Cardiac fibroblast (primary cell): ENCODE data around the gene PTMS.

Experiments used
- DNase-seq, 2 donors: peaks; one replicate each; pipeline versions ENCODE4 v3.0.0 to v3.0.0-alpha.2; 2010; ENCODE audit warnings: low read depth in 2 of 2
- H3K4me3 ChIP-seq, 2 donors: replicated peaks in 1 of 2; 1 replicate in 1 of 2; 2 replicates in 1 of 2; pipeline ENCODE4 v1.5.1; 2011; ENCODE audit warnings: low read depth in 2 of 2, low read length in 2 of 2, mild to moderate bottlenecking in 2 of 2, moderate library complexity in 1 of 2
- CTCF ChIP-seq: IDR thresholded peaks from one replicate; pipeline ENCODE4 v1.5.1; 2011; ENCODE audit warnings: low read depth, mild to moderate bottlenecking, low read length, inconsistent platforms

The PTMS gene

DNA sequence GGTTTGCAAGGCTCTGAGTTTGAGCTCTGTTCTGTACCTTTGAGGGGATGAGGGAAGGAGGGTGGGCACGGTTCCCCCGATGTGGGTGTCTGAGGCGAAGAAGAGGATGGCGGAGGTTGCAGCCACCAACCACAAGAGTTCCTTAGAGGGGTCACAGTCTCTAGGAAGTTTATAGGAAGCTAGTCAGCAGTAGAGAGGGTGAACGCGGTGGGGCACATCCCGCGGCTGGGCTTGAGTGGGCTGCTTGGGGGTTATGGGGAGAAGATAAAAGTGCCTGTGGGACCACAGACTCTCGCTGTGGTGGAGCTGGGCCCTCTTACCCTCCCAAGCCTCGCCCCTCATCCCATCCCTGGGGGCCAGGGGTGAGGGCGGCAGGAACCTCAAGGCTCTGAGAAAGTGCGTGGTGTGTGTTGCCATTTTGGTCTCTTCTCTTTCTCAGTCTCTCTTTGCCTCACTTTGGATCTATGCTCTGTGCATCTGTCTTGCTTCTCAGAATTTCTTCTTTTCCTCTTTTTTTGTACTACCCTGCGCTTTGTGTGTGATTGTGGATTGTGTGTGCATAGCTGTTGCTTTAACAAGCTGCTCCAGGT is 25.9 kb downstream of the PTMS start:
- no peak overlapping the region for H3K4me3 ChIP-seq
- DNase-seq: no peak
- TF ChIP-seq CTCF: no peak

DNA sequence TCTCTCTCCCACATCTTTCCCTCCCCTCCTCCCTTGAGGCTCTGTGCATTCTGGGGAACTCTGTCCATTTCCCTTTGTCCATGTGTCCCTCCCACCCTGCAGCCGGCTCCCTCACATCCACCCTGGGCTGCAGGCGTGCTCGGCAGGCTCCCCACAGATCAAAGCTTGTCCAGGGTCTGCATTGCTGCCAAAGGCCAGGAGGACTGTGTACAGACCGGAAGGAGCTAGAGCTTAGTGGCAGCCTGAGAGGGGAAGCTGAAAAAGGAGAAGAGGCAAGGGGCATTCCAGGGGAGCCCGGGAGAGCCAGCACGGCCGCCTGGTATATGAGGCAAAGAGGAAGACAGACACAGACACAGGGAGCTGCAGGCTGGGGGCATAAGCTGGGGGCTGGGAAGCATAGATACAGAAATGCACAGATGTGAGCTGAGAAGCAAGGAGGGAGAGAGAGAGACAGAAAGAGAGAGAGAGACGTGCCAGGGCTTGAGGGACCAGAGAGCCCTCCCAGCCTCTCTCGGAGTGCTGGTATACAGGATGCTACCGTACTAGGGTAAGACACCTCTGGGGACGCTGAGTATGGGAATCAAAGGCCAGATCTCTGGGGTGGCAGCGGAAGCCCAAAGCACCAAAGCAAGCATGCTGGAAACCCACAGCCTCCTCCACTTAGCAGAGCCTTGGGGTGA is 26.5 kb downstream of the PTMS start:
- TF ChIP-seq CTCF: no peak
- H3K4me3 ChIP-seq: no peak overlapping the region
- peak in 1 of 2 donors; percentile 23 for DNase-seq

DNA sequence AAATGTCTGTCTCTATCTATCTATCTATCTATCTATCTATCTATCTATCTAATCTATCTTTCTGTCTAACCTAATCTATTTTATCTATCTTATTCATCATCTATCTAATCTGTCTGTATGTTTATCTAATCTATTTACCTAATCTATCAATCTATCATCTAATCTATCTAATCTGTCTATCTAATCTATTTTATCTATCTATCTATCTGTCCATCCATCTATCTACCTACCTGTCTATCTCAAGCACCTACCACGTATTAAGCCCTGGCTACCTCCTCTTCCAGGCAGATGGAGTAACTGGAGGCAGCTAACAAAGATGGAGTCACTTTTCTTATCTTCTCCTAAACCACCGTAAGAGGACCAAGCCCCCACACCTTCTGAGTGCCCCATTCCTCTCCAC is 28.9 kb downstream of the PTMS start:
- TF ChIP-seq CTCF: no peak
- H3K4me3 ChIP-seq: no peak overlapping the region
- no peak for DNase-seq

GRCh38 chr12:6796576-6796975 is 30.4 kb downstream of the PTMS start:
- no peak for DNase-seq
- no peak overlapping the region for H3K4me3 ChIP-seq

DNA sequence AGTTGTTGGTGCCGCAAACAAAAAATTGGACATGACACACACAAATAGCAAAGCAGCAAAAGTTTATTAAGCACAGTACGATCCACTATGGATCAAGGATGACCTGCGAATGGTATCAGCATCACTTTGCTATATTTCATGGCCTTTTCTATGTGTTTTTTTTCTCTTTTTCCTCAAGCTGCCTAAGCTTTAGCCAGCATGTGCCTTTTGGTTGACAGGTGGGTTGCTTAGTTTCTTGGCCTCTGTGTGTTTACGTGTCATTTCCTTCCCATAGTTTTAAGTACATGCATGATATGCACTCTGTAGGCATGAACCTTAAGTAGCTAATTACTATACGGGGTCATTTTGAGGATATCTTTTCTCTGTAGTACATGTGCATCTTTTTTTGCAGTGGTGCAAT is 33.0 kb downstream of the PTMS start:
- no peak for TF ChIP-seq CTCF
- DNase-seq: no peak
- H3K4me3 ChIP-seq: no peak overlapping the region

More at GRCh38 chr12:6796576-6796975, 30.4 kb downstream of the PTMS start:
- no peak for TF ChIP-seq CTCF

GRCh38 chr12:6807170-6807569 is 41.0 kb downstream of the PTMS start:
- peak in 1 of 2 donors; percentile 22 for DNase-seq
- H3K4me3 ChIP-seq: no peak overlapping the region
- TF ChIP-seq CTCF: no peak
